GM23338 (cell line): Measurements from ENCODE around the gene B3GAT3. TPM values are rescaled to one million over a fixed set of nuclear protein-coding genes. Genes with fewer than 3 reads are reported as not detected.

ENCODE experiments used
- ATAC-seq: fragments of 200-7000 bp; cut with Tn5 transposase; 3 replicates; pipeline ENCODE4 v1.9.1; 2020
- DNase-seq: peaks from one replicate; pipeline ENCODE4 v3.0.0-alpha.2; 2015; ENCODE audit warnings: low spot score
- H2AFZ ChIP-seq: fragments of 200-600 bp; sonication (generic); 2 replicates; pipeline ENCODE4 v1.8.0; 2016; ENCODE audit warnings: antibody characterized with exemption, mild to moderate bottlenecking, moderate library complexity
- H3F3A ChIP-seq: fragments of 200-600 bp; sonication (generic); replicated peaks from 2 replicates; pipeline ENCODE4 v1.8.0; 2017; ENCODE audit warnings: antibody characterized with exemption, mixed run types, low read depth
- H3K27ac ChIP-seq: fragments of 200-600 bp; sonication (generic); 2 replicates; pipeline ENCODE4 v1.6.1; 2016; ENCODE audit warnings: low read depth
- H3K27me3 ChIP-seq: fragments of 200-600 bp; sonication (generic); 2 replicates; pipeline ENCODE4 v1.8.0; 2016; ENCODE audit warnings: mild to moderate bottlenecking, mixed run types, moderate library complexity; ENCODE audit not compliant: insufficient read depth
- H3K36me3 ChIP-seq: fragments of 200-600 bp; sonication (generic); 2 replicates; pipeline ENCODE4 v1.8.0; 2016; ENCODE audit warnings: mild to moderate bottlenecking; ENCODE audit not compliant: insufficient read depth
- H3K4me1 ChIP-seq: fragments of 200-600 bp; sonication (generic); 2 replicates; pipeline ENCODE4 v1.8.0; 2016; ENCODE audit warnings: mild to moderate bottlenecking, moderate library complexity; ENCODE audit not compliant: insufficient read depth
- H3K4me2 ChIP-seq: fragments of 200-600 bp; sonication (generic); 2 replicates; pipeline ENCODE4 v1.7.1; 2017; ENCODE audit warnings: mixed run types
- H3K4me3 ChIP-seq: fragments of 200-600 bp; sonication (generic); 2 replicates; pipeline ENCODE4 v1.6.1; 2016; ENCODE audit warnings: mixed run types
- H3K79me2 ChIP-seq: fragments of 200-600 bp; sonication (generic); replicated peaks from 2 replicates; pipeline ENCODE4 v1.8.0; 2017; ENCODE audit warnings: mild to moderate bottlenecking; ENCODE audit not compliant: insufficient read depth
- H3K9me2 ChIP-seq: fragments of 200-600 bp; sonication (generic); 2 replicates; pipeline ENCODE4 v1.8.0; 2017; ENCODE audit not compliant: insufficient read depth
- H4K20me1 ChIP-seq: fragments of 200-600 bp; sonication (generic); replicated peaks from 2 replicates; pipeline ENCODE4 v1.8.0; 2017; ENCODE audit warnings: mild to moderate bottlenecking; ENCODE audit not compliant: insufficient read depth
- H3K27ac Mint-ChIP-seq: 2 replicates; pipeline ENCODE4 v1.8.0; 2020; ENCODE audit warnings: inconsistent platforms, mild to moderate bottlenecking, moderate library complexity, mixed read lengths
- H3K27me3 Mint-ChIP-seq: 3 replicates; pipeline ENCODE4 v1.8.0; 2022; ENCODE audit warnings: low read depth, mild to moderate bottlenecking, moderate library complexity, mixed read lengths, inconsistent platforms; ENCODE audit not compliant: insufficient read depth, poor library complexity
- H3K36me3 Mint-ChIP-seq: 3 replicates; pipeline ENCODE4 v1.8.0; 2021; ENCODE audit warnings: low read depth, mild to moderate bottlenecking, inconsistent platforms, moderate library complexity, mixed read lengths
- H3K4me1 Mint-ChIP-seq: 3 replicates; pipeline ENCODE4 v1.8.0; 2020; ENCODE audit warnings: mild to moderate bottlenecking, inconsistent platforms, mixed read lengths
- H3K4me3 Mint-ChIP-seq: 3 replicates; pipeline ENCODE4 v1.8.0; 2021; ENCODE audit warnings: moderate library complexity, mild to moderate bottlenecking, inconsistent platforms, mixed read lengths
- H3K9me3 Mint-ChIP-seq: 3 replicates; pipeline ENCODE4 v1.8.0; 2020; ENCODE audit warnings: moderate library complexity, mild to moderate bottlenecking, inconsistent platforms, mixed read lengths
- CREB1 ChIP-seq: fragments of 250-450 bp; sonication (Bioruptor Pico); IDR thresholded peaks from 2 replicates; pipeline ENCODE4 v1.5.0; 2020; ENCODE audit warnings: low read depth, mild to moderate bottlenecking, moderate library complexity
- EZH2 ChIP-seq: fragments of 200-600 bp; sonication (generic); IDR thresholded peaks from one replicate; pipeline ENCODE4 v1.8.0; 2017; ENCODE audit warnings: antibody characterized with exemption, mild to moderate bottlenecking, low read depth; ENCODE audit not compliant: unreplicated experiment
- EZH2phosphoT487 ChIP-seq: fragments of 200-600 bp; sonication (generic); IDR thresholded peaks from one replicate; pipeline ENCODE4 v1.8.1; 2018; ENCODE audit warnings: antibody characterized with exemption; ENCODE audit not compliant: unreplicated experiment
- JUNB ChIP-seq: IDR thresholded peaks from one replicate; pipeline ENCODE4 v1.6.1; 2016; ENCODE audit warnings: antibody characterized with exemption; ENCODE audit not compliant: unreplicated experiment
- NANOG ChIP-seq: IDR thresholded peaks from 2 replicates; pipeline ENCODE4 v1.6.1; 2016; ENCODE audit warnings: antibody characterized with exemption, borderline replicate concordance
- POLR2AphosphoS5 ChIP-seq: IDR thresholded peaks from 2 replicates; pipeline ENCODE4 v1.6.1; 2016; ENCODE audit warnings: antibody characterized with exemption, low read depth
- STAT1 ChIP-seq: IDR thresholded peaks from one replicate; pipeline ENCODE4 v1.6.1; 2016; ENCODE audit warnings: antibody characterized with exemption; ENCODE audit not compliant: unreplicated experiment
- ZNF114 ChIP-seq: fragments of 250-450 bp; sonication (Bioruptor Pico); IDR thresholded peaks from 2 replicates; pipeline ENCODE4 v1.5.0; 2020; ENCODE audit warnings: mild to moderate bottlenecking, moderate library complexity
- ZNF331 ChIP-seq: fragments of 250-450 bp; sonication (Bioruptor Pico); IDR thresholded peaks from 2 replicates; pipeline ENCODE4 v1.5.0; 2020; ENCODE audit warnings: low read depth, mild to moderate bottlenecking, moderate library complexity
- polyA plus RNA-seq: library from polyadenylated mRNA; unstranded; fragments of >200 nt; fragmentation: Nextera tagmentation; extraction: Ambion mirVana; gene quantifications from 2 replicates; pipeline ENCODE4 v1.2.1, GENCODE V29; 2016
- total RNA-seq: library from RNA; depleted of rRNA; stranded (reverse); fragments of >200 nt; shearing (Covaris generic); gene quantifications from 2 replicates; pipeline ENCODE4 v1.2.3, GENCODE V29; 2014
- TF ChIP-seq, protein P1 (sequence below), 2 experiments: fragments of 200-600 bp in 1 of 2; sonication (generic) in 1 of 2; conservative IDR thresholded peaks; 2 replicates each; pipeline versions ENCODE4 v1.5.1 to v1.6.1; 2016 to 2017; ENCODE audit warnings: antibody characterized with exemption in 2 of 2, low read depth in 2 of 2, mild to moderate bottlenecking in 2 of 2, moderate library complexity in 1 of 2
- TF ChIP-seq, protein P2 (sequence below): IDR thresholded peaks from 2 replicates; pipeline ENCODE4 v1.6.1; 2016; ENCODE audit warnings: antibody characterized with exemption
- TF ChIP-seq, protein P3 (sequence below): IDR thresholded peaks from one replicate; pipeline ENCODE4 v1.6.1; 2018; ENCODE audit warnings: antibody characterized with exemption; ENCODE audit not compliant: unreplicated experiment

B3GAT3 gene
- total and polyA plus RNA-seq, 2 experiments from 2014 or later: 16.4 to 18.4 TPM

GRCh38 chr11:62622476-62623089, 797 bp upstream of the B3GAT3 start:
- peak overlapping the region; percentile 88 for H3K27ac ChIP-seq
- DNase-seq: peak; percentile 57
- H3K27me3 Mint-ChIP-seq: peaks cover 11% of the 10 kb centered on the region
- H3K4me1 ChIP-seq: peaks cover 12% of the 10 kb centered on the region
- no peak for ATAC-seq
- no peaks in the 10 kb centered on the region for H4K20me1 ChIP-seq
- peaks cover 39% of the 10 kb centered on the region for H3F3A ChIP-seq
- H3K36me3 Mint-ChIP-seq: peaks cover 35% of the 10 kb centered on the region
- peak overlapping the region; percentile 96 for H3K27ac Mint-ChIP-seq
- H3K4me3 ChIP-seq: peak overlapping the region; percentile 87
- H3K4me3 Mint-ChIP-seq: peak overlapping the region; percentile 94
- H3K4me2 ChIP-seq: peak overlapping the region; percentile 68
- H3K9me2 ChIP-seq: no peaks in the 10 kb centered on the region
- no peaks in the 10 kb centered on the region for H3K27me3 ChIP-seq
- no peaks in the 10 kb centered on the region for H3K9me3 Mint-ChIP-seq
- peaks cover 16% of the 10 kb centered on the region for H3K4me1 Mint-ChIP-seq
- H3K79me2 ChIP-seq: peaks cover 8% of the 10 kb centered on the region; the same call in 1 of the 2 replicates
- no peak for TF ChIP-seq NANOG
- TF ChIP-seq, protein P1, sequence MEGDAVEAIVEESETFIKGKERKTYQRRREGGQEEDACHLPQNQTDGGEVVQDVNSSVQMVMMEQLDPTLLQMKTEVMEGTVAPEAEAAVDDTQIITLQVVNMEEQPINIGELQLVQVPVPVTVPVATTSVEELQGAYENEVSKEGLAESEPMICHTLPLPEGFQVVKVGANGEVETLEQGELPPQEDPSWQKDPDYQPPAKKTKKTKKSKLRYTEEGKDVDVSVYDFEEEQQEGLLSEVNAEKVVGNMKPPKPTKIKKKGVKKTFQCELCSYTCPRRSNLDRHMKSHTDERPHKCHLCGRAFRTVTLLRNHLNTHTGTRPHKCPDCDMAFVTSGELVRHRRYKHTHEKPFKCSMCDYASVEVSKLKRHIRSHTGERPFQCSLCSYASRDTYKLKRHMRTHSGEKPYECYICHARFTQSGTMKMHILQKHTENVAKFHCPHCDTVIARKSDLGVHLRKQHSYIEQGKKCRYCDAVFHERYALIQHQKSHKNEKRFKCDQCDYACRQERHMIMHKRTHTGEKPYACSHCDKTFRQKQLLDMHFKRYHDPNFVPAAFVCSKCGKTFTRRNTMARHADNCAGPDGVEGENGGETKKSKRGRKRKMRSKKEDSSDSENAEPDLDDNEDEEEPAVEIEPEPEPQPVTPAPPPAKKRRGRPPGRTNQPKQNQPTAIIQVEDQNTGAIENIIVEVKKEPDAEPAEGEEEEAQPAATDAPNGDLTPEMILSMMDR (conservative IDR thresholded peaks at IDR 0.05; ENCODE audit: low read depth in 2 of 2): no peak
- TF ChIP-seq EZH2: no peak
- TF ChIP-seq CREB1 (CRISPR knock-in tag): no peak
- no peak for TF ChIP-seq ZNF331 (CRISPR knock-in tag)
- no peak for TF ChIP-seq JUNB
- TF ChIP-seq ZNF114 (CRISPR knock-in tag): no peak
- no peak for TF ChIP-seq EZH2phosphoT487
- TF ChIP-seq STAT1: no peak
- TF ChIP-seq, protein P2, sequence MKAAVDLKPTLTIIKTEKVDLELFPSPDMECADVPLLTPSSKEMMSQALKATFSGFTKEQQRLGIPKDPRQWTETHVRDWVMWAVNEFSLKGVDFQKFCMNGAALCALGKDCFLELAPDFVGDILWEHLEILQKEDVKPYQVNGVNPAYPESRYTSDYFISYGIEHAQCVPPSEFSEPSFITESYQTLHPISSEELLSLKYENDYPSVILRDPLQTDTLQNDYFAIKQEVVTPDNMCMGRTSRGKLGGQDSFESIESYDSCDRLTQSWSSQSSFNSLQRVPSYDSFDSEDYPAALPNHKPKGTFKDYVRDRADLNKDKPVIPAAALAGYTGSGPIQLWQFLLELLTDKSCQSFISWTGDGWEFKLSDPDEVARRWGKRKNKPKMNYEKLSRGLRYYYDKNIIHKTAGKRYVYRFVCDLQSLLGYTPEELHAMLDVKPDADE: no peak
- TF ChIP-seq POLR2AphosphoS5: no peak
- TF ChIP-seq, protein P3, sequence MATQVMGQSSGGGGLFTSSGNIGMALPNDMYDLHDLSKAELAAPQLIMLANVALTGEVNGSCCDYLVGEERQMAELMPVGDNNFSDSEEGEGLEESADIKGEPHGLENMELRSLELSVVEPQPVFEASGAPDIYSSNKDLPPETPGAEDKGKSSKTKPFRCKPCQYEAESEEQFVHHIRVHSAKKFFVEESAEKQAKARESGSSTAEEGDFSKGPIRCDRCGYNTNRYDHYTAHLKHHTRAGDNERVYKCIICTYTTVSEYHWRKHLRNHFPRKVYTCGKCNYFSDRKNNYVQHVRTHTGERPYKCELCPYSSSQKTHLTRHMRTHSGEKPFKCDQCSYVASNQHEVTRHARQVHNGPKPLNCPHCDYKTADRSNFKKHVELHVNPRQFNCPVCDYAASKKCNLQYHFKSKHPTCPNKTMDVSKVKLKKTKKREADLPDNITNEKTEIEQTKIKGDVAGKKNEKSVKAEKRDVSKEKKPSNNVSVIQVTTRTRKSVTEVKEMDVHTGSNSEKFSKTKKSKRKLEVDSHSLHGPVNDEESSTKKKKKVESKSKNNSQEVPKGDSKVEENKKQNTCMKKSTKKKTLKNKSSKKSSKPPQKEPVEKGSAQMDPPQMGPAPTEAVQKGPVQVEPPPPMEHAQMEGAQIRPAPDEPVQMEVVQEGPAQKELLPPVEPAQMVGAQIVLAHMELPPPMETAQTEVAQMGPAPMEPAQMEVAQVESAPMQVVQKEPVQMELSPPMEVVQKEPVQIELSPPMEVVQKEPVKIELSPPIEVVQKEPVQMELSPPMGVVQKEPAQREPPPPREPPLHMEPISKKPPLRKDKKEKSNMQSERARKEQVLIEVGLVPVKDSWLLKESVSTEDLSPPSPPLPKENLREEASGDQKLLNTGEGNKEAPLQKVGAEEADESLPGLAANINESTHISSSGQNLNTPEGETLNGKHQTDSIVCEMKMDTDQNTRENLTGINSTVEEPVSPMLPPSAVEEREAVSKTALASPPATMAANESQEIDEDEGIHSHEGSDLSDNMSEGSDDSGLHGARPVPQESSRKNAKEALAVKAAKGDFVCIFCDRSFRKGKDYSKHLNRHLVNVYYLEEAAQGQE: no peak
- no peak overlapping the region for H2AFZ ChIP-seq
- peaks cover 17% of the 10 kb centered on the region for H3K36me3 ChIP-seq
